Measurements from ENCODE around the gene MAOB.

DNA sequence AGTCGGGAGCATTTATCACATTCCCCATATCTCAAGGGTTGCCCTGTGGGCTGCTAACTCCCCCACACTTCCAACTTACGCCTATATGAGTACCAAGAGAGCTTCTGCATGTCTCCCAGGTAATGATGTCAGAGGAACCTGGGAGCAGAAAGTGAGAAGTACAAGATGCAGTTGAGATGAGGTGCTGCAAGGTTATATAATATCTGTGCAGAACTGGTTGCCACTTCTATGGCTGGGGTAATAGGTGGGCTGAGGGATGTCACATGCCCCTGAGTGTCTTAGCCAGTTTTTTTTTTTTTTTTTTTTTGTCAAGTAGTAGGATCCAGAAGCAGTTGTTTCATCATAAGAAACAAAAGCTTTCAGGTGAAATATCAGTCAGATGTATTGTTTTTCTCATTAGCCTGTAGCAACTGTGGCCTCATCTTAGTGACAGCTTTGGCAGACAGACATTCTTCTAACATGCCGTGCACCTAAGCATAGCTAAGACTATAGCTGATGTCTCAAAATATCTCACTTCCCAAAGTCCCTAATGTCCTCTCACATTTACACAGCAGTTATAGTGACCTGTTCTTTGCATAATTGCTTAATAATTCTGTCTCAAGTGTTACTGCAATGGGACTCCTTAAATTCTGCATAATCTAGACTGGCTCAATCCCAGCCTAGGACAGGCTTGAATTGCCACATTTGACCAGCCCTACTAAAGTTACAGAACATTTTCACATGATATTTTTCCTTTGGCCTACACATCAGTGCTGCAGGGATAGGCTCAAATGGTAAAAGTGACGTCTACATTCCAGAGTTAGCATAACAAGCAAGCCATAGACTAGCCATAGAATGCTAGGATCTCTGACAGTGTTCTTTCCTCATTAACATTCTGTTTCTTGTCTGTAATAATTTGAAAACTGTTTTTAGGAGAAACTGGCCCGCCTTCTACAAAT, 17.9 kb upstream of the MAOB start:
- TF ChIP-seq, protein P1, sequence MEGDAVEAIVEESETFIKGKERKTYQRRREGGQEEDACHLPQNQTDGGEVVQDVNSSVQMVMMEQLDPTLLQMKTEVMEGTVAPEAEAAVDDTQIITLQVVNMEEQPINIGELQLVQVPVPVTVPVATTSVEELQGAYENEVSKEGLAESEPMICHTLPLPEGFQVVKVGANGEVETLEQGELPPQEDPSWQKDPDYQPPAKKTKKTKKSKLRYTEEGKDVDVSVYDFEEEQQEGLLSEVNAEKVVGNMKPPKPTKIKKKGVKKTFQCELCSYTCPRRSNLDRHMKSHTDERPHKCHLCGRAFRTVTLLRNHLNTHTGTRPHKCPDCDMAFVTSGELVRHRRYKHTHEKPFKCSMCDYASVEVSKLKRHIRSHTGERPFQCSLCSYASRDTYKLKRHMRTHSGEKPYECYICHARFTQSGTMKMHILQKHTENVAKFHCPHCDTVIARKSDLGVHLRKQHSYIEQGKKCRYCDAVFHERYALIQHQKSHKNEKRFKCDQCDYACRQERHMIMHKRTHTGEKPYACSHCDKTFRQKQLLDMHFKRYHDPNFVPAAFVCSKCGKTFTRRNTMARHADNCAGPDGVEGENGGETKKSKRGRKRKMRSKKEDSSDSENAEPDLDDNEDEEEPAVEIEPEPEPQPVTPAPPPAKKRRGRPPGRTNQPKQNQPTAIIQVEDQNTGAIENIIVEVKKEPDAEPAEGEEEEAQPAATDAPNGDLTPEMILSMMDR (conservative IDR thresholded peaks at IDR 0.05 in 1 of 2, IDR thresholded peaks at IDR 0.05 in 1 of 2; ENCODE audit: low read depth in 1 of 2, low read length in 2 of 2), result no peak
- TF ChIP-seq EZH2 (IDR thresholded peaks at IDR 0.05; ENCODE audit: low read length, missing control alignments), result no peak

Data from fibroblast of lung (primary cell).